HAP-1 (cell line): ENCODE results near the gene PFKFB3.

Source experiments
- DNase-seq, 2 experiments: peaks; one replicate each; pipeline ENCODE4 v3.0.0-alpha.2; 2016 to 2020; ENCODE audit warnings: low spot score in 2 of 2
- H3K27me3 ChIP-seq: fragments of 250-450 bp; sonication (Bioruptor Pico); 2 replicates; pipeline ENCODE4 v1.5.1; 2020; ENCODE audit warnings: low read depth, mild to moderate bottlenecking, moderate library complexity
- H3K36me3 ChIP-seq: fragments of 250-450 bp; sonication (Bioruptor Pico); replicated peaks from 2 replicates; pipeline ENCODE4 v1.5.1; 2020; ENCODE audit warnings: mild to moderate bottlenecking
- H3K4me1 ChIP-seq: fragments of 250-450 bp; sonication (Bioruptor Pico); 2 replicates; pipeline ENCODE4 v1.5.1; 2020; ENCODE audit warnings: mild to moderate bottlenecking
- H3K4me3 ChIP-seq: fragments of 250-450 bp; sonication (Bioruptor Pico); 2 replicates; pipeline ENCODE4 v1.5.1; 2020; ENCODE audit warnings: mild to moderate bottlenecking, moderate library complexity
- H3K9me3 ChIP-seq: fragments of 250-450 bp; sonication (Bioruptor Pico); 2 replicates; pipeline ENCODE4 v1.5.1; 2020; ENCODE audit warnings: mild to moderate bottlenecking, moderate library complexity
- in situ Hi-C: fragments of 300-500 bp; cut with MboI; formaldehyde crosslinking; loops from 3 replicates; pipeline ENCODE4 v1.14.3; 2020; ENCODE audit warnings: low sequenced_read_pairs, inconsistent platforms, mixed read lengths

PFKFB3 gene

DNA sequence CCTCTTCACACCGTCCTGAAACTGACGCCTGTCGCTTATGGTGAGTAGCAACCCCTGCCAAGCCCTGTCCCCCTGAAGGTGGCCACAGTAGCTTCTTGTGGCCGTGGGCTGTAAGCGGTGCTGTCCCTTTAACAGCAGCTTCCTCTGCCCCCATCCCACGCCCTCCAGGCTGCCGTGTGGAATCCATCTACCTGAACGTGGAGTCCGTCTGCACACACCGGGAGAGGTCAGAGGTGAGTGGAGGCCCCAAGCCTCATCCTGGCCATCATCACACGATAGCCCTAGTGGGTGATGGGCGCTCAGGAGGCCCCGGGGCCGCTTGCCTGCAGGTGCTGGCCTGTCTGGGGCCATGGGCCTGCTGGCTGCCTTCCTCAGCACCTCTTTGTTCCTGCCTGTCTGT is 21.2 kb downstream of the PFKFB3 start:
- no peaks in the 10 kb centered on the region for H3K9me3 ChIP-seq
- DNase-seq: no peak
- H3K4me1 ChIP-seq: no peaks in the 10 kb centered on the region
- H3K4me3 ChIP-seq: no peak overlapping the region
- no peaks in the 10 kb centered on the region for H3K27me3 ChIP-seq
- peaks cover 78% of the 10 kb centered on the region for H3K36me3 ChIP-seq
- in situ Hi-C loops: loop anchor here (25.0 kb wide), 1 partner anchor 163 kb away; no protein-coding TSS in a partner anchor

DNA sequence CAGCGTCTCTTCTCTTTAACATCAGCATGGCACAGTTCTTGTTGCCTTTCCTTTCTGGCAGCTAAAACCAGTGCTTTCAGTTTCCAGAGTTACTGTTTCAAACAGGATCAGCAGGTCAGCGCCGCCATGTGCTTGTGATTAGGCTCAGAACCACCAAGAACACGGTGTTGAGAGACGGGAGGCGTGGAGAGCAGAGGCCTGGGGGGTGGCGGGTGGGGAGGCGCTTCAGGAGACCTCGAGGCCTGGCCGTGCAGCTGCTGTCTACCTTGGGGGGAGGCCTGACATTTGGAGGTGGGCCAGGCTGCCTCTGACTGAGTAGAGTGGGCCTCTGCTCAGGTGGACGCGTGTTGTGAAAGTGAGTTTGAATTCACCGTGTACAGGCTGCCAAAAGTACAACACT is 22.0 kb downstream of the PFKFB3 start:
- no peak for DNase-seq
- Histone ChIP-seq H3K27me3 (no peaks in the 10 kb centered on the region), H3K4me1 (no peaks in the 10 kb centered on the region), H3K36me3 (peaks cover 72% of the 10 kb centered on the region), H3K4me3 (no peak overlapping the region), H3K9me3 (no peaks in the 10 kb centered on the region)
- in situ Hi-C loops: loop anchor here (25.0 kb wide), 1 partner anchor 163 kb away; no protein-coding TSS in a partner anchor

DNA sequence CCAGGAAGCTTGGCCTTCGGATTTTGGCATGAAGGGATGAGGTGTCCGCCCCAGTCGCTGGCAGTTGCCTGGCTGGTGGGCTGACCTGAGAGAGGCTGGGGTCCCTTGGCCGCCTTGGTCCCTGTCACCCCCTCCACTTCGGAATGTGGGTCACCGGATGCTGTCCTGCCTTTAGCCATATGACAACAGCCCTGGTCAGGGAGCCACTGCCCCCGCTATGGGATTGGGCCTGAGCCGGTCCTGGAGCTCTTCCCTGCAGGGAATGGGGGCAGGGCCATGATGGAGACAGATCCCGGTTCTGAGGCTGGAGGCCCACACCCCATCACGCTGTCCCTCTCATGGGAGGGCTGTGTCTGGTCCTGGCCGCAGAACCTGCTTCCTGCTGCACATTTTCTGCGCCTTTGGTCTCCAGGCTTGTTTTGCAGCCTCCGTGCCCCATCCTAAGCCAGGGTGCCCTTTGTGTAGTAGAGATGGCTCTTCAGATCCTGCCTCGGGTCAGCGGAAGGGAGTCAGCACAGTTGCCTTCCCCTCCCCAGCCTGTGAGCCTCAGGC is 22.6 kb downstream of the PFKFB3 start:
- in situ Hi-C loops: no loop called here
- Histone ChIP-seq H3K9me3 (no peaks in the 10 kb centered on the region), H3K4me3 (no peak overlapping the region), H3K27me3 (no peaks in the 10 kb centered on the region), H3K36me3 (peaks cover 66% of the 10 kb centered on the region), H3K4me1 (no peaks in the 10 kb centered on the region)
- no peak for DNase-seq

DNA sequence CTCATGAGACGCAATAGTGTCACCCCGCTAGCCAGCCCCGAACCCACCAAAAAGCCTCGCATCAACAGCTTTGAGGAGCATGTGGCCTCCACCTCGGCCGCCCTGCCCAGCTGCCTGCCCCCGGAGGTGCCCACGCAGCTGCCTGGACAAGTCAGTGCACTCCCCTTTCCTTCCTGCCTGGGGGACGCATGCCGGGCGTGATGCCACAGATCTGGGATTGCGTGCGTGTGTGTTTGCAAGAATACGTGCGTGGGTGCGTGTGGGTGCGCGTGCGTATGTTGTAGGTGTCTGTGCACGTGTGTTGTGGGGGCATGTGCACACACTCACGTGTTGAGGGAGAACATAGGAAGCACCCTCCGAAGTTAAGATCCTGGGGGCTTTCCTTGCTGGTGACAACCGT is 23.5 kb downstream of the PFKFB3 start:
- in situ Hi-C loops: no loop called here
- DNase-seq: no peak
- H3K4me3 ChIP-seq: no peak overlapping the region
- H3K27me3 ChIP-seq: no peaks in the 10 kb centered on the region
- peaks cover 57% of the 10 kb centered on the region for H3K36me3 ChIP-seq
- H3K9me3 ChIP-seq: no peaks in the 10 kb centered on the region
- H3K4me1 ChIP-seq: no peaks in the 10 kb centered on the region

DNA sequence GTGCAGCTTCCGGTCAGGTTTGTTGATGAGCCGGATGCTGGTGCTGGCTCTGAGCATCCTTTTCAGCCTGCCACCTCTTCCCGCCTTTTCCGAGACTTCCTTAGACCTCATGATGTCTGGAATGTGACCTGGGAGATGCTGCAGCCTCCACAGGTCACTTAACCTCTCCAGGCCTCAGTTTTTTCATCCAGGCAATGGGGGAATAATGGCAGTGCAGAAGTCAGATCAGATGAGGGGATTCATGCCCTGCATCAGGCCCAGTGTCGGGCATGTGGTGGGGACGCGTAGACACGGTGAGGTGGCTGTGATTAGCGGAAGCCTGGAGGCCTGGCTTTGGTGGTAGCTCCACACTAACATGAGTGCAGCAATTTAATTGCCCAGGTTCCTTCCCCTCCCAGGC is 24.6 kb downstream of the PFKFB3 start:
- peaks cover 46% of the 10 kb centered on the region for H3K36me3 ChIP-seq
- in situ Hi-C loops: no loop called here

DNA sequence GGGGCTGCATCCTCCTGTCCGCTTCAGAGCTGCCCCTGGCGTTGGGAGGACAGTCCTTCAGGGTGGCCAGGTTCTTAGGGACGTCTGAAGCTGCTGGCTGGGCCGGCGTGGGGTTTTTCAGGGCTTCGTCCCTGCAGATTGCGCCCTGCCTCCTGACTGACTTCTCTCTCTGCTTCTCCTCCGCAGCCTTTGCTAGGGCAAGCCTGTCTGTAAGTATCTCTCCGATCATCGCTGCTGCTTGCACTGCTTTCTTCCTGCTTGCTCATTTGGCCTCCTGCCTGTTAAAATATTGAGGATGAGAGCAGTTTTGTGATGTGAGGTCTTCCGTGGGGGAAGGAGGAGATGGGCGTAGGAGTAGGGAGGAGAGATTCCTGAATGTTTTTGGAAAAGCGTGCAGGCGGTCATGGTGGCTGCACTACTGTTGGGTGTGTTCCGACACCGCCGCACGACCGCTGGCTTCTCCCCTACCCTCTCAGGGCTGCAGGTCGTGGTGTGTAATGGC is 25.3 kb downstream of the PFKFB3 start:
- H3K36me3 ChIP-seq: peaks cover 44% of the 10 kb centered on the region
- DNase-seq: no peak

More for the DNA sequence above, 24.6 kb downstream of the PFKFB3 start:
- no peak overlapping the region for H3K4me3 ChIP-seq
- H3K27me3 ChIP-seq: no peaks in the 10 kb centered on the region
- no peak for DNase-seq
- H3K4me1 ChIP-seq: no peaks in the 10 kb centered on the region
- H3K9me3 ChIP-seq: no peaks in the 10 kb centered on the region

DNA sequence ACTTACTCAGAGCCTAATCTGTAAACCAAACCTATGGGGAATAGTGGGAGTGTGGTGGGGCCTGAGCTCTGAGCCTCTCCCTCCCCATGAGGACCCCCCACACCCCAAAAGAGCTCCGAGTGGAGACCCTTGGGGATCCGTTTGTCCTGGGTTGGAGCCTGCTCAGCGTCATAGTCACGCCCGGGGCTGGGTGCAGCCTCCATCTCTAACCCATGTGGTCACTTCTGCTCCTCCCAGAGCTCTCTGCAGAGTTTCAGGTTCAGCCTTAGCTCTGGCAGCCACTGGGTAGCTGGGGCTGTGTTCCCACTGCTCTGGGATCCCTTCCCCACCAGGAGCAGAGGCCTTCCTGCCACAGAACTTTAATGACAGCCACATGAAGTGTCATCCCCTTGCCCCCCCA is 25.9 kb downstream of the PFKFB3 start:
- DNase-seq: no peak
- H3K27me3 ChIP-seq: no peaks in the 10 kb centered on the region
- H3K9me3 ChIP-seq: no peaks in the 10 kb centered on the region
- no peaks in the 10 kb centered on the region for H3K4me1 ChIP-seq
- H3K4me3 ChIP-seq: no peak overlapping the region
- in situ Hi-C loops: no loop called here
- peaks cover 46% of the 10 kb centered on the region for H3K36me3 ChIP-seq

More for the DNA sequence above, 25.3 kb downstream of the PFKFB3 start:
- H3K27me3 ChIP-seq: no peaks in the 10 kb centered on the region
- no peaks in the 10 kb centered on the region for H3K9me3 ChIP-seq
- no peaks in the 10 kb centered on the region for H3K4me1 ChIP-seq
- in situ Hi-C loops: no loop called here
- no peak overlapping the region for H3K4me3 ChIP-seq

DNA sequence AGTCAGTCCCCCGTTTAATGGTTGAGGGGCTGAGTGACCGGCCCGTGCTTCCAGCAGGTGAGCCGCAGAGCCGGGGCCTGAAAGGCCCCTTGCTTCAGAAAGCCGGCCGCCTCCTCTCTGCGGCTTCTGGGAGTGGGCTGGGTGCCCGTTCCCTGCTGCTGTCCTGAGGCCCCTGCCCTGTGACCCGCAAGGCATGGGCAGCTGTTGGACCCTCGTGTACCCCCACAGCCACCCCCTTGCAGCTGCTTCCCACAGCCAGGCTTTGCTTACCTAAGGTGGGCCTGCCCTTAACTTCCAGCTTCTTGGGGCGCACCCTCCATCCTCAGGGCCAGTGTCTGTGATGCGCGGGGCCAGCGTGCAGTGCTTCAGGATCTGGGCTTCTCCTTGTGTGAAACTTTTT is 26.6 kb downstream of the PFKFB3 start:
- Histone ChIP-seq H3K9me3 (no peaks in the 10 kb centered on the region), H3K27me3 (no peaks in the 10 kb centered on the region), H3K36me3 (peaks cover 39% of the 10 kb centered on the region), H3K4me1 (no peaks in the 10 kb centered on the region), H3K4me3 (no peak overlapping the region)
- in situ Hi-C loops: no loop called here
- DNase-seq: no peak

DNA sequence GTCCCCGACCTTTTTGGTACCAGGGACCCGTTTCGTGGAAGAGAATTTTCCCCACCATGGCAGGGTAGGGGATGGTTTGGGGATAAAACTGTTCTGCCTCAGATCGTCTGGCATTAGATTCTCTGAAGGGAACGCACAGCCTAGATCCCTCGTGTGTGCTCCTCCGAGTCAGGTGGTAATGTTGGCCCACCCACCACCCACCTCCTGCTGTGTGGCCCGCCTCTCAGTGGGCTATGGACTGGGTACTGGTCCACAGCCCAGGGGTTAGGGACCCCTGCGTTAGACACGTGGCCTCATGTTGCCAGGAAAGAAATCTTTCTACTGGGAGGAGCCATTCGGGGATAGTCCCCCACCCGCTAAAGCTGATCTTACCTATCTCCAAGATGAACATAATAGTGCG is 27.0 kb downstream of the PFKFB3 start:
- no peaks in the 10 kb centered on the region for H3K27me3 ChIP-seq
- peaks cover 35% of the 10 kb centered on the region for H3K36me3 ChIP-seq
- no peaks in the 10 kb centered on the region for H3K9me3 ChIP-seq
- H3K4me1 ChIP-seq: no peaks in the 10 kb centered on the region
- no peak for DNase-seq
- in situ Hi-C loops: no loop called here
- no peak overlapping the region for H3K4me3 ChIP-seq

DNA sequence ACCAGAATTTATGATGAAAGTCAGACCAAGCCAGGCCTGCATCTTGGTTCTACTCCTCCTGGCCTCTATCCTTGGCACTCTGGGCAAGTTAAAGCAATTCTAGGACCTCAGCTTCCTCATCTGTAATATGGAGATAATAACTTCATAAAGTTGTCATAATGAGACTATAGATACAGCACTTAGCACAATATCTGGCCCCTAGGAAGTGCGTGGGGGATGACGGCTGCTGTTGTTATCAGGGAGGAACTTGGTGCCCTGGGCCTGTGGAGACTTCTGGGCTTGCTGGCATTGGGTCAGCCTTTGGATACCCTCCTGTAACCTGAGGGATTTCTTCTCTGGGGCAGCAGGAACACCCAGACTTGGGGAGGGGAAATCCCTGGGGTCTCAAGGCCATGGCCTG is 27.6 kb downstream of the PFKFB3 start:
- H3K36me3 ChIP-seq: peaks cover 29% of the 10 kb centered on the region
- no peak for DNase-seq
- H3K9me3 ChIP-seq: no peaks in the 10 kb centered on the region
- in situ Hi-C loops: no loop called here
- H3K4me1 ChIP-seq: no peaks in the 10 kb centered on the region
- H3K27me3 ChIP-seq: no peaks in the 10 kb centered on the region
- no peak overlapping the region for H3K4me3 ChIP-seq

DNA sequence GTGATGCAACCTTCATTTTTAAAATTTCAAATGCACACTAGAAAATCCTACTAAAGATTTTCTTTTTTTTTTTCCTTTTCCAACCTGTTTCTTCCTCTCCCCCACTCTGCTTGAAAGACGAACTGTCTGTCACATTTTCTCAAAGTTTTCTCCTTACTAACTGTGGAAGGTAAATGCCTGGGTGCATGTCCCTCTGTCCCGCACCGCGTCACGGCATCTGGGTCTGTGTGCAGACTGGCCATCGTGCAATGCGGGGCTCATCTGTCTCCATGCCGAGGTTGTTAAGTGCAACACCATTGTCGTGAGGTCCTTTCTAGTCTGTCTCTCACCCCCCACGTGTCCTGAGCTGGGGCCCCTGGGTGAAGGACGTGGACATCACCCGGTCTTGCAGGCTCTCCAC is 28.4 kb downstream of the PFKFB3 start:
- no peak for DNase-seq
- in situ Hi-C loops: no loop called here
- H3K36me3 ChIP-seq: peaks cover 23% of the 10 kb centered on the region
- H3K4me3 ChIP-seq: no peak overlapping the region
- no peaks in the 10 kb centered on the region for H3K27me3 ChIP-seq
- H3K9me3 ChIP-seq: no peaks in the 10 kb centered on the region
- H3K4me1 ChIP-seq: no peaks in the 10 kb centered on the region

DNA sequence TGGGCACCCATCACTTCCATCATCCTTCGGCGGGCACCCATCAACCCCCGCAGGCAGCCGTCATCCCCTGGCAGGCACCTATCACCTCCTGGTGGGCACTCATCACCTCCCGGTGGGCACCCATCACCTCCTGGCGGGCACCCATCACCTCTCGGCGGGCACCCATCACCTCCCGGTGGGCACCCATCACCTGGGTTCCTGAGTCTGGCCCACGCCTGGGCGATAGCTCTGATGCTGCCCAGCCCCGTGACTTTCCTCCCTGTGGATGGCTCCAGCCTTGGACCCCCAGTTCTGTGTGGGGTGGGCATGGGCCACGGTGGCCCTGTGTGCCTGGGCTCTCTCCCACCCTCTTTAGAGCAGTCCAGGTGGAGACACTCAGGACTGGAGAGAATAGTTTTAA is 29.0 kb downstream of the PFKFB3 start:
- H3K36me3 ChIP-seq: peaks cover 17% of the 10 kb centered on the region
- no peak for DNase-seq
- H3K27me3 ChIP-seq: no peaks in the 10 kb centered on the region
- no peaks in the 10 kb centered on the region for H3K4me1 ChIP-seq
- no peak overlapping the region for H3K4me3 ChIP-seq
- no peaks in the 10 kb centered on the region for H3K9me3 ChIP-seq
- in situ Hi-C loops: no loop called here

DNA sequence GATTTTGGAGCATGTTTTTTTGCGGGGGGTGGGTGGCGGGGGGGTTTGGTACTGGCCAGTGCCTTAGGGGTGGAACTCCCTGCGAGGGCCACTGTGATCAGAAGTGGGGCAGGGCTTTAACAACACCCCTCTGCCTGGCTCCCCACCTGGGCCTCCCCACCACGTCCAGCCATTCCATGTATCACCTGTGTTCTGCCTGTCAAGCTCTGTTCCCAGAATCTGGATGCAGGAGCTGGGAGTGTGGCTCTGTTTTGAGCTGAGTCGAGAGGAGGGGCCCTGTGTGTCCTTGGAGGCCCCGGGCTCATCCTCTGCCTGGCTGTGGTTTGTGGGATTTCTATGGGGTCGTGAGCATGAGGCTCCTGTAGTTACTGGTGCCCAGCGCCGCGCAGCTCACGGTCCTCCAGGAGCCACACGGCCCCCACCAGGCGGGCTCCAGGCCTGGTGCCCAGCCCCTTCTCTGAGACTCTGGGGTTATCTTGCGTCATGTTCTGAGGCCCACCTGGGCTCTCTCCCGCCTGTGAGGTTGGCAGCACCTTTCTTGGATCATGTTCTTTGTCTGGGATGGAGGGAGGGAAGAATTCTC is 29.6 kb downstream of the PFKFB3 start:
- no peak for DNase-seq
- no peaks in the 10 kb centered on the region for H3K27me3 ChIP-seq
- H3K9me3 ChIP-seq: no peaks in the 10 kb centered on the region
- in situ Hi-C loops: no loop called here
- peaks cover 14% of the 10 kb centered on the region for H3K36me3 ChIP-seq
- H3K4me3 ChIP-seq: no peak overlapping the region
- no peaks in the 10 kb centered on the region for H3K4me1 ChIP-seq

DNA sequence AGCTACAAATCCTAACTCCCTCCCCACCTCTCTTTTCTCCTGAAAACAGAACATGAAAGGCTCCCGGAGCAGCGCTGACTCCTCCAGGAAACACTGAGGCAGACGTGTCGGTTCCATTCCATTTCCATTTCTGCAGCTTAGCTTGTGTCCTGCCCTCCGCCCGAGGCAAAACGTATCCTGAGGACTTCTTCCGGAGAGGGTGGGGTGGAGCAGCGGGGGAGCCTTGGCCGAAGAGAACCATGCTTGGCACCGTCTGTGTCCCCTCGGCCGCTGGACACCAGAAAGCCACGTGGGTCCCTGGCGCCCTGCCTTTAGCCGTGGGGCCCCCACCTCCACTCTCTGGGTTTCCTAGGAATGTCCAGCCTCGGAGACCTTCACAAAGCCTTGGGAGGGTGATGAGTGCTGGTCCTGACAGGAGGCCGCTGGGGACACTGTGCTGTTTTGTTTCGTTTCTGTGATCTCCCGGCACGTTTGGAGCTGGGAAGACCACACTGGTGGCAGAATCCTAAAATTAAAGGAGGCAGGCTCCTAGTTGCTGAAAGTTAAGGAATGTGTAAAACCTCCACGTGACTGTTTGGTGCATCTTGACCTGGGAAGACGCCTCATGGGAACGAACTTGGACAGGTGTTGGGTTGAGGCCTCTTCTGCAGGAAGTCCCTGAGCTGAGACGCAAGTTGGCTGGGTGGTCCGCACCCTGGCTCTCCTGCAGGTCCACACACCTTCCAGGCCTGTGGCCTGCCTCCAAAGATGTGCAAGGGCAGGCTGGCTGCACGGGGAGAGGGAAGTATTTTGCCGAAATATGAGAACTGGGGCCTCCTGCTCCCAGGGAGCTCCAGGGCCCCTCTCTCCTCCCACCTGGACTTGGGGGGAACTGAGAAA is 30.4 kb downstream of the PFKFB3 start:
- H3K36me3 ChIP-seq: peaks cover 6% of the 10 kb centered on the region
- H3K4me3 ChIP-seq: no peak overlapping the region
- DNase-seq: no peak
- H3K9me3 ChIP-seq: no peaks in the 10 kb centered on the region
- H3K4me1 ChIP-seq: no peaks in the 10 kb centered on the region
- in situ Hi-C loops: no loop called here
- H3K27me3 ChIP-seq: no peaks in the 10 kb centered on the region
